HCT116 (cell line): ENCODE data around the gene OTULINL. TPM values are rescaled to one million over a fixed set of nuclear protein-coding genes. Genes with fewer than 3 reads are reported as not detected.

Source experiments
- ATAC-seq: fragments of 200-7000 bp; cut with Tn5 transposase; 2 replicates; pipeline ENCODE4 v1.9.1; 2020; ENCODE audit warnings: mild to moderate bottlenecking, moderate library complexity
- BruUV-seq: library from RNA; stranded (reverse); fragments of 400-500 nt; replicated peaks from 2 replicates; lab custom pipeline; 2021; lab: Mats Ljungman, UMichigan
- CTCF ChIA-PET: fragments of 300-600 bp; sonication (Branson Sonifier 250); formaldehyde crosslinking; loops from one replicate; lab custom pipeline; 2021; ENCODE audit warnings: antibody characterized with exemption; lab: Charles Lee
- POLR2A ChIA-PET: fragments of 300-600, 350-600 bp; sonication (Branson Sonifier 250); formaldehyde crosslinking; loops from one replicate; lab custom pipeline; 2021; ENCODE audit warnings: antibody characterized with exemption; lab: Charles Lee
- RAD21 ChIA-PET, 2 experiments: fragments of 300-600 bp; sonication (Branson Sonifier 250); formaldehyde crosslinking; loops; one replicate each; lab custom pipeline; 2023; ENCODE audit warnings: low total read pairs in 2 of 2; ENCODE audit not compliant: uncharacterized antibody in 2 of 2, unreplicated experiment in 2 of 2, low non-redundant PET in 1 of 2; lab: Charles Lee
- DNase-seq: peaks from one replicate; pipeline ENCODE4 v3.0.0-alpha.2; 2010; ENCODE audit warnings: low read depth, low spot score
- H2AFZ ChIP-seq: fragments of 200-600 bp; shearing (Covaris generic), sonication (generic); 2 replicates; pipeline ENCODE4 v1.6.1; 2017; ENCODE audit warnings: low read depth, mixed run types, mixed read lengths, antibody characterized with exemption, low read length; ENCODE audit not compliant: poor library complexity, severe bottlenecking
- H3K27ac ChIP-seq: 2 replicates; pipeline ENCODE4 v1.5.1; 2012; ENCODE audit warnings: low read depth, low read length
- H3K27me3 ChIP-seq: fragments of 200-600 bp; sonication (generic); 2 replicates; pipeline ENCODE4 v1.6.1; 2016; ENCODE audit warnings: mixed run types, low read length, mixed read lengths; ENCODE audit not compliant: insufficient read depth
- H3K36me3 ChIP-seq, 2 experiments: fragments of 200-500 bp in 1 of 2; fragments of 200-600 bp in 1 of 2; sonication (Bioruptor generic) in 1 of 2; sonication (generic) in 1 of 2; 2 replicates each; pipeline versions ENCODE4 v1.5.1 to v1.6.1; 2014 to 2016; ENCODE audit warnings: low read length in 2 of 2, inconsistent platforms in 1 of 2, mixed read lengths in 1 of 2, mixed run types in 1 of 2; ENCODE audit not compliant: insufficient read depth in 2 of 2, control insufficient read depth in 1 of 2
- H3K4me1 ChIP-seq, 2 experiments: fragments of 200-600 bp in 1 of 2; sonication (generic) in 1 of 2; 2 replicates each; pipeline versions ENCODE4 v1.5.1 to v1.6.1; 2012 to 2017; ENCODE audit warnings: low read length in 2 of 2, inconsistent platforms in 1 of 2, mild to moderate bottlenecking in 1 of 2, mixed read lengths in 1 of 2, mixed run types in 1 of 2, moderate library complexity in 1 of 2; ENCODE audit not compliant: insufficient read depth in 2 of 2, control insufficient read depth in 1 of 2
- H3K4me2 ChIP-seq: fragments of 200-600 bp; sonication (generic); 2 replicates; pipeline ENCODE4 v1.6.1; 2017; ENCODE audit warnings: mixed run types, low read length, mixed read lengths
- H3K4me3 ChIP-seq, 2 experiments: fragments of 200-600 bp in 1 of 2; sonication (generic) in 1 of 2; replicated peaks in 1 of 2; 2 replicates each; pipeline ENCODE4 v1.5.1; 2011 to 2016; ENCODE audit warnings: low read length in 2 of 2, control low read depth in 1 of 2, low read depth in 1 of 2, mild to moderate bottlenecking in 1 of 2, mixed read lengths in 1 of 2, mixed run types in 1 of 2
- H3K79me2 ChIP-seq: fragments of 200-600 bp; sonication (generic); 2 replicates; pipeline ENCODE4 v1.6.1; 2017; ENCODE audit warnings: mild to moderate bottlenecking, mixed run types, low read length, moderate library complexity, mixed read lengths; ENCODE audit not compliant: insufficient read depth
- H3K9ac ChIP-seq: fragments of 200-600 bp; sonication (generic); 2 replicates; pipeline ENCODE4 v1.6.1; 2016; ENCODE audit warnings: low read length, mixed read lengths
- H3K9me2 ChIP-seq: fragments of 200-600 bp; sonication (generic), shearing (Covaris generic); 2 replicates; pipeline ENCODE4 v1.6.1; 2017; ENCODE audit warnings: mixed run types, mild to moderate bottlenecking, moderate library complexity; ENCODE audit not compliant: insufficient read depth
- H3K9me3 ChIP-seq, 2 experiments: fragments of 200-500 bp in 1 of 2; fragments of 200-600 bp in 1 of 2; sonication (Bioruptor generic) in 1 of 2; sonication (generic) in 1 of 2; 2 replicates each; pipeline ENCODE4 v1.6.1; 2014 to 2017; ENCODE audit warnings: low read length in 2 of 2, mixed read lengths in 2 of 2, inconsistent platforms in 1 of 2, low read depth in 1 of 2, mild to moderate bottlenecking in 1 of 2, mixed run types in 1 of 2, moderate library complexity in 1 of 2; ENCODE audit not compliant: control insufficient read depth in 1 of 2, insufficient read depth in 1 of 2
- H4K20me1 ChIP-seq: fragments of 200-600 bp; sonication (generic), shearing (Covaris generic); 2 replicates; pipeline ENCODE4 v1.6.1; 2017; ENCODE audit warnings: mixed run types, mild to moderate bottlenecking, moderate library complexity; ENCODE audit not compliant: insufficient read depth
- CBX3 ChIP-seq: IDR thresholded peaks from 2 replicates; pipeline ENCODE4 v1.6.1; 2012; ENCODE audit warnings: low read depth
- CTCF ChIP-seq, 3 experiments: fragments of 200-600 bp in 1 of 3; sonication (generic) in 1 of 3; IDR thresholded peaks in 2 of 3; conservative IDR thresholded peaks in 1 of 3; 2 replicates each; pipeline ENCODE4 v1.5.1; 2012 to 2017; ENCODE audit warnings: low read depth in 2 of 3, low read length in 2 of 3, antibody characterized with exemption in 1 of 3, borderline replicate concordance in 1 of 3, control low read depth in 1 of 3, mild to moderate bottlenecking in 1 of 3, mixed read lengths in 1 of 3, mixed run types in 1 of 3, moderate library complexity in 1 of 3; ENCODE audit not compliant: insufficient read depth in 1 of 3
- EGR1 ChIP-seq: IDR thresholded peaks from 2 replicates; pipeline ENCODE4 v1.6.1; 2012; ENCODE audit warnings: low read depth
- ELF1 ChIP-seq: IDR thresholded peaks from 2 replicates; pipeline ENCODE4 v1.6.1; 2012; ENCODE audit warnings: low read depth, borderline replicate concordance
- EZH2 ChIP-seq: fragments of 200-600 bp; sonication (generic); IDR thresholded peaks from 2 replicates; pipeline ENCODE4 v1.6.1; 2017; ENCODE audit warnings: antibody characterized with exemption, mixed run types
- EZH2phosphoT487 ChIP-seq: fragments of 200-600 bp; IDR thresholded peaks from 2 replicates; pipeline ENCODE4 v1.6.1; 2018; ENCODE audit warnings: antibody characterized with exemption, borderline replicate concordance
- POLR2A ChIP-seq: IDR thresholded peaks from 2 replicates; pipeline ENCODE4 v1.7.0; 2011; ENCODE audit warnings: borderline replicate concordance; ENCODE audit not compliant: insufficient read depth, insufficient read length; ENCODE audit errors: extremely low read depth
- SP1 ChIP-seq: IDR thresholded peaks from 2 replicates; pipeline ENCODE4 v1.6.1; 2012; ENCODE audit warnings: low read depth
- SRF ChIP-seq: IDR thresholded peaks from 2 replicates; pipeline ENCODE4 v1.6.1; 2012; ENCODE audit warnings: low read depth
- YY1 ChIP-seq: IDR thresholded peaks from 2 replicates; pipeline ENCODE4 v1.6.1; 2011; ENCODE audit warnings: low read length, low read depth, moderate library complexity, mild to moderate bottlenecking; ENCODE audit not compliant: insufficient replicate concordance; ENCODE audit errors: extremely low read depth
- intact Hi-C: fragments of 100-400 bp; cut with micrococcal nuclease; formaldehyde crosslinking; loops from 2 replicates; pipeline ENCODE4 v1.10.0; 2022
- total RNA-seq: library from RNA; stranded (reverse); gene quantifications from one replicate; pipeline ENCODE4 v1.2.1, GENCODE V29; 2021; ENCODE audit not compliant: unreplicated experiment
- TF ChIP-seq, protein P1 (sequence below): IDR thresholded peaks from 2 replicates; pipeline ENCODE4 v1.6.1; 2012; ENCODE audit warnings: low read depth

Gene OTULINL
- total RNA-seq, 1 experiment from 2014 or later = 8.8 TPM

DNA sequence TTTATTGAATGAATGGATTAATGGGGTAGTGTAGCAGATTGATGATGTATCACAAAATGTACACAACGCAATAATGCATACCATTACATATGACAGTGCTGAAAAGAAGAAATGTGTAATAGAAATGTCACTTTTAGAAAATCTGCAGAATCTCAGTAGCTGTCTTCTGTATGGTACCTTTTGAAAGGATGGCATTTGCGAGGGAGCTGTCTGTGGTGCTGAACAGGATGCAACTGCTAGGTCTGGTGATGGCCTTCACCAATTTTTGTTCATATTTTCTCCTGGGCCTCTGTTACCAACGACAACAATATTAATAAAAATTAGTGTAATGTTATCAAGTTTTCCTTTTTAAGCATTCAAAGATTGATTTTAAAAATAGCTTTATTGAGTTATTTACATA is 46.8 kb downstream of the OTULINL start:
- CTCF ChIA-PET = no interaction called here
- no peak overlapping the region for H3K9ac ChIP-seq
- H3K79me2 ChIP-seq = no peaks in the 10 kb centered on the region
- no peaks in the 10 kb centered on the region for H3K36me3 ChIP-seq
- RAD21 ChIA-PET = no interaction called here
- H3K9me2 ChIP-seq = no peaks in the 10 kb centered on the region
- DNase-seq (no peak), ATAC-seq (no peak)
- no TSS peak for BruUV-seq
- no peaks in the 10 kb centered on the region for H3K9me3 ChIP-seq
- intact Hi-C loops = no loop called here
- H4K20me1 ChIP-seq = no peaks in the 10 kb centered on the region
- H3K4me2 ChIP-seq = no peak overlapping the region
- H3K27me3 ChIP-seq = no peaks in the 10 kb centered on the region; the same call in 1 of the 2 replicates
- no peaks in the 10 kb centered on the region for H3K4me1 ChIP-seq
- POLR2A ChIA-PET = no interaction called here
- H3K4me3 ChIP-seq = no peak overlapping the region
- no peak for TF ChIP-seq YY1
- TF ChIP-seq, protein P1, sequence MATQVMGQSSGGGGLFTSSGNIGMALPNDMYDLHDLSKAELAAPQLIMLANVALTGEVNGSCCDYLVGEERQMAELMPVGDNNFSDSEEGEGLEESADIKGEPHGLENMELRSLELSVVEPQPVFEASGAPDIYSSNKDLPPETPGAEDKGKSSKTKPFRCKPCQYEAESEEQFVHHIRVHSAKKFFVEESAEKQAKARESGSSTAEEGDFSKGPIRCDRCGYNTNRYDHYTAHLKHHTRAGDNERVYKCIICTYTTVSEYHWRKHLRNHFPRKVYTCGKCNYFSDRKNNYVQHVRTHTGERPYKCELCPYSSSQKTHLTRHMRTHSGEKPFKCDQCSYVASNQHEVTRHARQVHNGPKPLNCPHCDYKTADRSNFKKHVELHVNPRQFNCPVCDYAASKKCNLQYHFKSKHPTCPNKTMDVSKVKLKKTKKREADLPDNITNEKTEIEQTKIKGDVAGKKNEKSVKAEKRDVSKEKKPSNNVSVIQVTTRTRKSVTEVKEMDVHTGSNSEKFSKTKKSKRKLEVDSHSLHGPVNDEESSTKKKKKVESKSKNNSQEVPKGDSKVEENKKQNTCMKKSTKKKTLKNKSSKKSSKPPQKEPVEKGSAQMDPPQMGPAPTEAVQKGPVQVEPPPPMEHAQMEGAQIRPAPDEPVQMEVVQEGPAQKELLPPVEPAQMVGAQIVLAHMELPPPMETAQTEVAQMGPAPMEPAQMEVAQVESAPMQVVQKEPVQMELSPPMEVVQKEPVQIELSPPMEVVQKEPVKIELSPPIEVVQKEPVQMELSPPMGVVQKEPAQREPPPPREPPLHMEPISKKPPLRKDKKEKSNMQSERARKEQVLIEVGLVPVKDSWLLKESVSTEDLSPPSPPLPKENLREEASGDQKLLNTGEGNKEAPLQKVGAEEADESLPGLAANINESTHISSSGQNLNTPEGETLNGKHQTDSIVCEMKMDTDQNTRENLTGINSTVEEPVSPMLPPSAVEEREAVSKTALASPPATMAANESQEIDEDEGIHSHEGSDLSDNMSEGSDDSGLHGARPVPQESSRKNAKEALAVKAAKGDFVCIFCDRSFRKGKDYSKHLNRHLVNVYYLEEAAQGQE = peak; percentile 88
- no peak overlapping the region for H3K27ac ChIP-seq
- H2AFZ ChIP-seq = no peak overlapping the region

DNA sequence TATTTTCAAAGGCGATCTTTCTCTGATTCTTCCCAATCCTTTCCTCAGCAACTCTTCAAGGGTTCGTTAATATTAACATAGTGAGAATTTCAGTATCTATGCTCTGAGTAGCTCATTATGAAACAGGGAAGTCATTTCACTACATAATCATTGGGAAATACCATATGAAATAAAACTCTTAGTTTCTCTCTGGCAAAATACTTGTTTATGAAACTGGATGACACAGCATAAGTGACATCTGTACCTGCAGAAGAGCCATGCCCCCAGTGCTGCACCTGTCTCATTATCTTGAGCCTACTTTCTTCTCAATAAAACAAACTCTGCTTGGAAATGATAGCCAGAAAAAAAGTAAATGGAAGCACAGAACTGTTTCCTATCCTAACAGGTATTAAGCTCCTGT is 49.1 kb downstream of the OTULINL start:
- no peak overlapping the region for H3K4me2 ChIP-seq
- H3K9me2 ChIP-seq = no peaks in the 10 kb centered on the region
- DNase-seq (no peak), ATAC-seq (no peak)
- no peak overlapping the region for H2AFZ ChIP-seq
- H3K4me1 ChIP-seq = no peaks in the 10 kb centered on the region
- no peaks in the 10 kb centered on the region for H4K20me1 ChIP-seq
- ChIA-PET CTCF (no interaction called here), RAD21 (no interaction called here), POLR2A (no interaction called here)
- no peak overlapping the region for H3K27ac ChIP-seq
- no peaks in the 10 kb centered on the region for H3K36me3 ChIP-seq
- H3K9me3 ChIP-seq = no peaks in the 10 kb centered on the region
- no peak overlapping the region for H3K9ac ChIP-seq
- H3K4me3 ChIP-seq = no peak overlapping the region
- no peaks in the 10 kb centered on the region for H3K79me2 ChIP-seq
- no TSS peak for BruUV-seq
- H3K27me3 ChIP-seq = no peaks in the 10 kb centered on the region; the same call in 1 of the 2 replicates
- intact Hi-C loops = no loop called here
- TF ChIP-seq EZH2 (no peak), ELF1 (no peak), YY1 (no peak), CBX3 (no peak), SRF (no peak), EGR1 (no peak), SP1 (no peak), POLR2A (no peak), CTCF (IDR thresholded peaks at IDR 0.05 in 2 of 3, conservative IDR thresholded peaks at IDR 0.05 in 1 of 3; ENCODE audit: borderline replicate concordance in 1 of 3, insufficient read depth in 1 of 3, low read depth in 2 of 3, low read length in 2 of 3) (no peak), EZH2phosphoT487 (no peak)
- TF ChIP-seq, protein P1 = no peak
